Measurements from ENCODE around the gene PPARG. TPM values are rescaled to one million over a fixed set of nuclear protein-coding genes. Genes with fewer than 3 reads are reported as not detected.
"Not testable (repeated sequence)": the region's sequence is repeated elsewhere in the genome, so short reads cannot be mapped to it uniquely, and the experiment has no call there.

Gene PPARG
- total and polyA plus RNA-seq, 2 experiments from 2014 or later = 25.1 to 37.9 TPM

GRCh38 chr3:12273045-12273695, 15.7 kb upstream of the PPARG start:
- Histone ChIP-seq H3K4me3 (no peak overlapping the region), H3K27ac (no peak overlapping the region), H3K4me1 (ENCODE audit: insufficient read depth) (no peaks in the 10 kb centered on the region), H4K20me1 (ENCODE audit: insufficient read depth, poor library complexity, severe bottlenecking) (no peaks in the 10 kb centered on the region), H3K27me3 (no peaks in the 10 kb centered on the region), H2AFZ (no peak overlapping the region), H3K36me3 (replicated peaks; ENCODE audit: insufficient read depth, low read depth) (no peaks in the 10 kb centered on the region), H3K4me2 (no peak overlapping the region), H3K79me2 (no peaks in the 10 kb centered on the region), H3K9me3 (ENCODE audit: low read depth) (no peaks in the 10 kb centered on the region), H3K9me2 (replicated peaks; ENCODE audit: insufficient read depth) (no peaks in the 10 kb centered on the region)
- whole genome bisulfite sequencing (ENCODE audit: low lambda C conversion rate, missing lambda C conversion rate) = 49% methylated on average over 2 of the region's 2 CpGs
- TF ChIP-seq CTCF (IDR thresholded peaks at IDR 0.05; ENCODE audit: poor library complexity) (no peak), EZH2 (IDR thresholded peaks at IDR 0.05; ENCODE audit: borderline replicate concordance) (no peak), EZH2phosphoT487 (IDR thresholded peaks at IDR 0.05; ENCODE audit: low read depth, severe bottlenecking, unreplicated experiment) (no peak)
- no peak for DNase-seq (ENCODE audit: low spot score)

- Histone ChIP-seq H3K9me2 (replicated peaks; ENCODE audit: insufficient read depth) (no peaks in the 10 kb centered on the region), H3K79me2 (no peaks in the 10 kb centered on the region), H3K4me1 (ENCODE audit: insufficient read depth) (no peaks in the 10 kb centered on the region), H3K9me3 (ENCODE audit: low read depth) (no peaks in the 10 kb centered on the region), H3K4me3 (no peak overlapping the region), H3K36me3 (replicated peaks; ENCODE audit: insufficient read depth, low read depth) (no peaks in the 10 kb centered on the region), H4K20me1 (ENCODE audit: insufficient read depth, poor library complexity, severe bottlenecking) (no peaks in the 10 kb centered on the region), H3K27ac (no peak overlapping the region), H2AFZ (no peak overlapping the region), H3K27me3 (no peaks in the 10 kb centered on the region), H3K4me2 (no peak overlapping the region)
- TF ChIP-seq EZH2phosphoT487 (IDR thresholded peaks at IDR 0.05; ENCODE audit: low read depth, severe bottlenecking, unreplicated experiment) = no peak
- TF ChIP-seq EZH2 (IDR thresholded peaks at IDR 0.05; ENCODE audit: borderline replicate concordance) = no peak
- TF ChIP-seq CTCF (IDR thresholded peaks at IDR 0.05; ENCODE audit: poor library complexity) = no peak
- no peak for DNase-seq (ENCODE audit: low spot score)
- WGBS (ENCODE audit: low lambda C conversion rate, missing lambda C conversion rate) = 84% methylated on average over 3 of the region's 3 CpGs
These were observed 12.8 kb upstream of the PPARG start for GRCh38 chr3:12275974-12276650.

- H3K27me3 ChIP-seq = not testable (repeated sequence)
These were observed 12.0 kb upstream of the PPARG start for GRCh38 chr3:12276827-12277226.

GRCh38 chr3:12278566-12278965, 10.3 kb upstream of the PPARG start:
- WGBS (ENCODE audit: low lambda C conversion rate, missing lambda C conversion rate) = 93% methylated on average over 3 of the region's 3 CpGs
- H2AFZ ChIP-seq = no peak overlapping the region
- no peak for TF ChIP-seq EZH2phosphoT487 (IDR thresholded peaks at IDR 0.05; ENCODE audit: low read depth, severe bottlenecking, unreplicated experiment)
- no peak for TF ChIP-seq CTCF (IDR thresholded peaks at IDR 0.05; ENCODE audit: poor library complexity)
- TF ChIP-seq EZH2 (IDR thresholded peaks at IDR 0.05; ENCODE audit: borderline replicate concordance) = no peak
- H3K27me3 ChIP-seq = no peaks in the 10 kb centered on the region
- no peaks in the 10 kb centered on the region for H3K9me2 ChIP-seq (replicated peaks; ENCODE audit: insufficient read depth)
- H3K36me3 ChIP-seq (replicated peaks; ENCODE audit: insufficient read depth, low read depth) = no peaks in the 10 kb centered on the region
- no peak overlapping the region for H3K4me2 ChIP-seq
- H3K4me1 ChIP-seq (ENCODE audit: insufficient read depth) = no peaks in the 10 kb centered on the region
- no peak overlapping the region for H3K4me3 ChIP-seq
- DNase-seq (ENCODE audit: low spot score) = no peak
- no peaks in the 10 kb centered on the region for H3K79me2 ChIP-seq
- H4K20me1 ChIP-seq (ENCODE audit: insufficient read depth, poor library complexity, severe bottlenecking) = no peaks in the 10 kb centered on the region
- no peak overlapping the region for H3K27ac ChIP-seq
- no peaks in the 10 kb centered on the region for H3K9me3 ChIP-seq (ENCODE audit: low read depth)

More at GRCh38 chr3:12276827-12277226, 12.0 kb upstream of the PPARG start:
- H4K20me1 ChIP-seq (ENCODE audit: insufficient read depth, poor library complexity, severe bottlenecking); H3K9me2 ChIP-seq (replicated peaks; ENCODE audit: insufficient read depth); H3K4me2 ChIP-seq; H3K36me3 ChIP-seq (replicated peaks; ENCODE audit: insufficient read depth, low read depth); H3K4me1 ChIP-seq (ENCODE audit: insufficient read depth); DNase-seq (ENCODE audit: low spot score); H3K9me3 ChIP-seq (ENCODE audit: low read depth); H3K27ac ChIP-seq; H2AFZ ChIP-seq; H3K4me3 ChIP-seq; H3K79me2 ChIP-seq: not testable (repeated sequence)
- 97% methylated on average over 5 of the region's 5 CpGs for WGBS (ENCODE audit: low lambda C conversion rate, missing lambda C conversion rate)

All from hepatocyte (in vitro differentiated cells).